HUES6 (cell line): ENCODE results near the gene FIGNL2.
"Not testable (repeated sequence)": the region's sequence is repeated elsewhere in the genome, so short reads cannot be mapped to it uniquely, and the experiment has no call there.

Source experiments
- H3K27ac ChIP-seq: 2 replicates; pipeline ENCODE4 v1.7.0; 2013; ENCODE audit warnings: low read depth, mild to moderate bottlenecking, low read length, inconsistent platforms
- H3K27me3 ChIP-seq: 2 replicates; pipeline ENCODE4 v1.6.1; 2013; ENCODE audit warnings: low read length; ENCODE audit not compliant: control insufficient read depth, insufficient read depth
- H3K36me3 ChIP-seq: 2 replicates; pipeline ENCODE4 v1.6.1; 2013; ENCODE audit warnings: low read length; ENCODE audit not compliant: control insufficient read depth, insufficient read depth
- H3K4me1 ChIP-seq: 2 replicates; pipeline ENCODE4 v1.6.1; 2013; ENCODE audit warnings: low read length; ENCODE audit not compliant: control insufficient read depth, insufficient read depth
- H3K4me3 ChIP-seq: 2 replicates; pipeline ENCODE4 v1.5.1; 2013; ENCODE audit warnings: low read depth, low read length
- H3K9ac ChIP-seq: one replicate; pipeline ENCODE4 v1.6.1; 2013; ENCODE audit warnings: mild to moderate bottlenecking, low read length
- H3K9me3 ChIP-seq: 2 replicates; pipeline ENCODE4 v1.6.1; 2013; ENCODE audit warnings: low read depth, low read length; ENCODE audit not compliant: control insufficient read depth, insufficient read depth

Gene FIGNL2

GRCh38 chr12:51888316-51889215 is 40.0 kb upstream of the FIGNL2 start:
- Histone ChIP-seq H3K36me3 (no peaks in the 10 kb centered on the region), H3K27ac (no peak overlapping the region), H3K9me3 (no peaks in the 10 kb centered on the region), H3K9ac (no peak overlapping the region), H3K27me3 (peaks cover 14% of the 10 kb centered on the region), H3K4me3 (peak overlapping the region; percentile 67), H3K4me1 (peaks cover 20% of the 10 kb centered on the region)

- H3K27me3 ChIP-seq = peaks cover 14% of the 10 kb centered on the region
- H3K27ac ChIP-seq = no peak within 1 kb of the TSS
- H3K4me1 ChIP-seq = peaks cover 20% of the 10 kb centered on the region
- H3K9me3 ChIP-seq = no peaks in the 10 kb centered on the region
- no peak within 1 kb of the TSS for H3K9ac ChIP-seq
- H3K4me3 ChIP-seq = peak within 1 kb of the TSS; percentile 67
- no peaks in the 10 kb centered on the region for H3K36me3 ChIP-seq
Observed at GRCh38 chr12:51887476-51888315, 39.2 kb upstream of the FIGNL2 start, which contains the start of gene ANKRD33. TSS of gene ANKRD33 (plus strand) at chr12:51888103. CDS start at chr12:51888187, 84 bp downstream.

- Histone ChIP-seq H3K9ac (no peak overlapping the region), H3K4me3 (no peak overlapping the region), H3K27ac (no peak overlapping the region)
Observed at GRCh38 chr12:51886021-51886710, 37.6 kb upstream of the FIGNL2 start.

GRCh38 chr12:51885294-51886020 is 36.9 kb upstream of the FIGNL2 start:
- not testable (repeated sequence) for H3K36me3 ChIP-seq, H3K4me3 ChIP-seq, H3K27ac ChIP-seq, H3K9me3 ChIP-seq, H3K9ac ChIP-seq
- Histone ChIP-seq H3K27me3 (peaks cover 14% of the 10 kb centered on the region), H3K4me1 (peaks cover 20% of the 10 kb centered on the region)

More at GRCh38 chr12:51886021-51886710, 37.6 kb upstream of the FIGNL2 start:
- no peaks in the 10 kb centered on the region for H3K9me3 ChIP-seq
- H3K36me3 ChIP-seq = no peaks in the 10 kb centered on the region
- peaks cover 14% of the 10 kb centered on the region for H3K27me3 ChIP-seq
- peaks cover 20% of the 10 kb centered on the region for H3K4me1 ChIP-seq

GRCh38 chr12:51884676-51885229 is 36.2 kb upstream of the FIGNL2 start:
- Histone ChIP-seq H3K4me1 (peaks cover 16% of the 10 kb centered on the region), H3K9ac (no peak overlapping the region), H3K9me3 (no peaks in the 10 kb centered on the region), H3K4me3 (no peak overlapping the region), H3K27ac (no peak overlapping the region), H3K27me3 (peaks cover 14% of the 10 kb centered on the region), H3K36me3 (no peaks in the 10 kb centered on the region)

- H3K4me1 ChIP-seq = peaks cover 14% of the 10 kb centered on the region
- no peak overlapping the region for H3K27ac ChIP-seq
- H3K4me3 ChIP-seq = no peak overlapping the region
- H3K36me3 ChIP-seq = no peaks in the 10 kb centered on the region
- peaks cover 12% of the 10 kb centered on the region for H3K27me3 ChIP-seq
- H3K9ac ChIP-seq = no peak overlapping the region
- no peaks in the 10 kb centered on the region for H3K9me3 ChIP-seq
Observed at GRCh38 chr12:51883998-51884675, 35.6 kb upstream of the FIGNL2 start.

GRCh38 chr12:51883295-51883694 is 34.8 kb upstream of the FIGNL2 start:
- H3K9me3 ChIP-seq = no peaks in the 10 kb centered on the region
- no peak overlapping the region for H3K4me3 ChIP-seq
- H3K4me1 ChIP-seq = peaks cover 9% of the 10 kb centered on the region
- no peaks in the 10 kb centered on the region for H3K36me3 ChIP-seq
- no peak overlapping the region for H3K9ac ChIP-seq
- no peak overlapping the region for H3K27ac ChIP-seq
- peaks cover 4% of the 10 kb centered on the region for H3K27me3 ChIP-seq

- Histone ChIP-seq H3K36me3 (no peaks in the 10 kb centered on the region), H3K27ac (no peak overlapping the region), H3K4me1 (no peaks in the 10 kb centered on the region; the same call in 1 of the 2 replicates), H3K9ac (no peak overlapping the region), H3K4me3 (no peak overlapping the region), H3K27me3 (no peaks in the 10 kb centered on the region), H3K9me3 (no peaks in the 10 kb centered on the region)
Observed at GRCh38 chr12:51879102-51879501, 30.6 kb upstream of the FIGNL2 start.

- peaks cover 22% of the 10 kb centered on the region for H3K27me3 ChIP-seq
- H3K36me3 ChIP-seq = no peaks in the 10 kb centered on the region
- no peak overlapping the region for H3K27ac ChIP-seq
- H3K4me1 ChIP-seq = peaks cover 27% of the 10 kb centered on the region
- no peak overlapping the region for H3K9ac ChIP-seq
- H3K4me3 ChIP-seq = no peak overlapping the region
- no peaks in the 10 kb centered on the region for H3K9me3 ChIP-seq
Observed at GRCh38 chr12:51874486-51874885, 26.0 kb upstream of the FIGNL2 start.
